SK-N-SH (cell line): ENCODE measurements around the gene ISL2. TPM values are rescaled to one million over a fixed set of nuclear protein-coding genes. Genes with fewer than 3 reads are reported as not detected.

ENCODE experiments used
- CTCF ChIA-PET: fragments of 300-600, 350-600 bp; formaldehyde crosslinking; extraction: SDS; loops from one replicate; lab custom pipeline; 2021; lab: Yijun Ruan, JAX
- POLR2A ChIA-PET: fragments of 350-600 bp; sonication (Branson Sonifier 250); formaldehyde crosslinking; extraction: SDS; loops from one replicate; lab custom pipeline; 2020; ENCODE audit warnings: antibody characterized with exemption, inconsistent platforms; lab: Yijun Ruan, JAX
- DNase-seq: peaks from one replicate; pipeline ENCODE4 v3.0.0; 2012
- H2AFZ ChIP-seq: fragments of 200-600 bp; sonication (generic); 2 replicates; pipeline ENCODE4 v1.8.1; 2016; ENCODE audit warnings: antibody characterized with exemption, mild to moderate bottlenecking, low read depth
- H3F3A ChIP-seq: fragments of 200-600 bp; sonication (generic); replicated peaks from 2 replicates; pipeline ENCODE3; 2016; ENCODE audit warnings: antibody characterized with exemption, mild to moderate bottlenecking; ENCODE audit not compliant: insufficient read depth
- H3K27ac ChIP-seq, 2 experiments: fragments of 200-500 bp in 1 of 2; fragments of 200-600 bp in 1 of 2; sonication (Bioruptor generic) in 1 of 2; sonication (generic), shearing (Covaris generic) in 1 of 2; 2 replicates each; pipeline versions ENCODE4 v1.5.1 to v1.6.1; 2014 to 2016; ENCODE audit warnings: low read depth in 2 of 2, inconsistent platforms in 1 of 2, low read length in 1 of 2, mild to moderate bottlenecking in 1 of 2, mixed read lengths in 1 of 2
- H3K27me3 ChIP-seq: fragments of 200-600 bp; sonication (generic), shearing (Covaris generic); 2 replicates; pipeline ENCODE4 v1.6.1; 2016; ENCODE audit warnings: mixed run types; ENCODE audit not compliant: insufficient read depth
- H3K36me3 ChIP-seq, 2 experiments: fragments of 200-500 bp in 1 of 2; fragments of 200-600 bp in 1 of 2; sonication (Bioruptor generic) in 1 of 2; sonication (generic) in 1 of 2; replicated peaks in 1 of 2; 2 replicates each; pipeline versions ENCODE3 to v1.5.1; 2014 to 2016; ENCODE audit warnings: low read length in 1 of 2, mild to moderate bottlenecking in 1 of 2; ENCODE audit not compliant: insufficient read depth in 2 of 2, control insufficient read depth in 1 of 2
- H3K4me1 ChIP-seq, 2 experiments: fragments of 200-500 bp in 1 of 2; fragments of 200-600 bp in 1 of 2; sonication (Bioruptor generic) in 1 of 2; sonication (generic), shearing (Covaris generic) in 1 of 2; 2 replicates each; pipeline versions ENCODE4 v1.5.1 to v1.6.1; 2014 to 2016; ENCODE audit warnings: low read depth in 1 of 2, low read length in 1 of 2, mixed run types in 1 of 2; ENCODE audit not compliant: insufficient read depth in 2 of 2, control insufficient read depth in 1 of 2
- H3K4me2 ChIP-seq: fragments of 200-600 bp; sonication (generic), shearing (Covaris generic); 2 replicates; pipeline ENCODE4 v1.6.1; 2017; ENCODE audit warnings: mixed run types
- H3K4me3 ChIP-seq, 2 experiments: fragments of 200-500 bp in 1 of 2; fragments of 200-600 bp in 1 of 2; sonication (Bioruptor generic) in 1 of 2; sonication (generic), shearing (Covaris generic) in 1 of 2; 2 replicates each; pipeline versions ENCODE4 v1.5.1 to v1.8.1; 2014 to 2016; ENCODE audit warnings: low read depth in 2 of 2, inconsistent platforms in 1 of 2, low read length in 1 of 2, mild to moderate bottlenecking in 1 of 2, mixed read lengths in 1 of 2, moderate library complexity in 1 of 2
- H3K79me2 ChIP-seq: fragments of 200-600 bp; sonication (generic); 2 replicates; pipeline ENCODE4 v1.8.1; 2017; ENCODE audit warnings: mild to moderate bottlenecking; ENCODE audit not compliant: insufficient read depth
- H3K9ac ChIP-seq: fragments of 200-600 bp; sonication (generic); 2 replicates; pipeline ENCODE4 v1.6.1; 2017; ENCODE audit warnings: mixed run types
- H3K9me2 ChIP-seq: fragments of 200-600 bp; sonication (generic); 2 replicates; pipeline ENCODE4 v1.6.1; 2017; ENCODE audit warnings: mixed run types
- H3K9me3 ChIP-seq: fragments of 200-600 bp; sonication (generic); 2 replicates; pipeline ENCODE4 v1.6.1; 2017; ENCODE audit warnings: mixed run types, mild to moderate bottlenecking, moderate library complexity
- H4K20me1 ChIP-seq: fragments of 200-600 bp; sonication (generic); 2 replicates; pipeline ENCODE4 v1.6.1; 2017; ENCODE audit warnings: mild to moderate bottlenecking, mixed run types; ENCODE audit not compliant: insufficient read depth
- CHD2 ChIP-seq: fragments of 150-350 bp; IDR thresholded peaks from 2 replicates; pipeline ENCODE4 v1.6.1; 2018; ENCODE audit warnings: low read length; ENCODE audit not compliant: partially characterized antibody
- ELF1 ChIP-seq: IDR thresholded peaks from 2 replicates; pipeline ENCODE4 v1.4.0; 2012
- EP300 ChIP-seq, 2 experiments: IDR thresholded peaks; 2 replicates each; pipeline versions ENCODE4 v1.4.0 to v1.6.1; 2012; ENCODE audit warnings: borderline replicate concordance in 1 of 2, low read depth in 1 of 2, low read length in 1 of 2
- FOSL2 ChIP-seq: IDR thresholded peaks from 2 replicates; pipeline ENCODE4 v1.4.0; 2012; ENCODE audit warnings: low read depth, mild to moderate bottlenecking, moderate library complexity, borderline replicate concordance
- FOXJ3 ChIP-seq: sonication (generic); formaldehyde crosslinking; IDR thresholded peaks from 2 replicates; pipeline ENCODE4 v1.5.1; 2020; ENCODE audit warnings: mild to moderate bottlenecking, missing genetic modification reagents
- GABPA ChIP-seq: IDR thresholded peaks from 2 replicates; pipeline ENCODE4 v1.4.0; 2012; ENCODE audit warnings: low read depth, mild to moderate bottlenecking
- GATA2 ChIP-seq: sonication (generic); formaldehyde crosslinking; IDR thresholded peaks from 2 replicates; pipeline ENCODE4 v1.5.0; 2020; ENCODE audit warnings: mild to moderate bottlenecking, missing genetic modification reagents
- JUND ChIP-seq: IDR thresholded peaks from 2 replicates; pipeline ENCODE4 v1.4.0; 2012
- MXI1 ChIP-seq: IDR thresholded peaks from 2 replicates; pipeline ENCODE4 v1.6.1; 2012; ENCODE audit warnings: mild to moderate bottlenecking, low read depth, low read length, improper control_type of control experiment
- POLR2AphosphoS5 ChIP-seq: IDR thresholded peaks from 2 replicates; pipeline ENCODE4 v1.6.1; 2012; ENCODE audit warnings: low read depth, low read length
- RCOR1 ChIP-seq: fragments of 150-350 bp; IDR thresholded peaks from 2 replicates; pipeline ENCODE4 v1.6.1; 2017; ENCODE audit warnings: antibody characterized with exemption, low read length
- RFX5 ChIP-seq: IDR thresholded peaks from 2 replicates; pipeline ENCODE4 v1.6.1; 2012; ENCODE audit warnings: mild to moderate bottlenecking, improper control_type of control experiment, low read length
- SMC3 ChIP-seq: IDR thresholded peaks from 2 replicates; pipeline ENCODE4 v1.6.1; 2012; ENCODE audit warnings: low read depth, low read length, improper control_type of control experiment
- TAF1 ChIP-seq: IDR thresholded peaks from 2 replicates; pipeline ENCODE4 v1.6.1; 2012; ENCODE audit warnings: low read depth, mild to moderate bottlenecking, low read length, moderate library complexity, borderline replicate concordance
- TCF12 ChIP-seq: IDR thresholded peaks from 2 replicates; pipeline ENCODE4 v1.4.0; 2012
- TEAD4 ChIP-seq: IDR thresholded peaks from 2 replicates; pipeline ENCODE4 v1.4.0; 2012; ENCODE audit warnings: mild to moderate bottlenecking, borderline replicate concordance; ENCODE audit not compliant: insufficient read depth
- YY1 ChIP-seq: IDR thresholded peaks from 2 replicates; pipeline ENCODE4 v1.4.0; 2012; ENCODE audit warnings: low read depth, mild to moderate bottlenecking
- WGBS: methylation state at CpG from one replicate; pipeline ENCODE4 v1.1.6; 2017; ENCODE audit warnings: low lambda C conversion rate; 5-methylcytosine and 5-hydroxymethylcytosine counted together
- polyA plus RNA-seq, 3 experiments: library from polyadenylated mRNA; depleted of rRNA; stranded (reverse); fragments of >200 nt; gene quantifications; 2 replicates each; pipeline ENCODE4 v1.2.3, GENCODE V29; 2012
- TF ChIP-seq, protein P1 (sequence below): fragments of 150-350 bp; IDR thresholded peaks from 2 replicates; pipeline ENCODE4 v1.6.1; 2017; ENCODE audit warnings: antibody characterized with exemption, low read length, low read depth, borderline replicate concordance
- TF ChIP-seq, protein P2 (sequence below): IDR thresholded peaks from 2 replicates; pipeline ENCODE4 v1.4.0; 2012; ENCODE audit warnings: low read depth, borderline replicate concordance
- TF ChIP-seq, protein P3 (sequence below): IDR thresholded peaks from 2 replicates; pipeline ENCODE4 v1.4.0; 2012; ENCODE audit warnings: low read depth

The ISL2 gene
- polyA plus RNA-seq, 1 of the 3 experiments (the other 2 are of a cell fraction): 6.0 TPM

DNA sequence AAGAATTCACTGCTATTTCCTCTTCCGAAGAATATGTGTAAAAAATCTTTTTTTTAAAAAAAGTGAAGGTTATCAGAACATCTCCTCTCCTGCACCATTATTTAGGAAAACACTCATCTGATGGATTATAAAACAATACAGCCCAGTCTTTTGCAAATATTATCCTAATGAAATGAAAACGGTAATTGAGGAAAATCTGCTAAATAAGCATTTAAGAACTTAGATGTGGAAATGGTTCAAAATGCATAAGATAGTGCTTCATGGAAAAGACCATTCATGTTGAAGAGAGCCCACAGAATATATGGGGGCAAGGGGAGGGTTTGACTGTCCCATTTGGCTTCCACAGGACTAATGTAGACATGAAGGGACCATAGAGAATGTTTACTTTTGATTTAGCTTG lies 47.8 kb downstream of the ISL2 start:
- Histone ChIP-seq H3K27me3 (no peaks in the 10 kb centered on the region), H3K79me2 (no peaks in the 10 kb centered on the region), H3K9me2 (no peaks in the 10 kb centered on the region), H3K4me3 (no peak overlapping the region), H3F3A (no peaks in the 10 kb centered on the region), H3K9me3 (no peaks in the 10 kb centered on the region), H3K4me1 (peaks cover 7 to 13% of the 10 kb centered on the region in 2 experiments; a peak in 2 of 4 replicates), H3K9ac (no peak overlapping the region), H4K20me1 (no peaks in the 10 kb centered on the region), H3K27ac (no peak overlapping the region), H3K4me2 (no peak overlapping the region), H2AFZ (no peak overlapping the region), H3K36me3 (no peaks in the 10 kb centered on the region)
- no peak for TF ChIP-seq GATA2 (CRISPR knock-in tag)
- TF ChIP-seq TCF12: no peak
- TF ChIP-seq FOSL2: no peak
- TF ChIP-seq TAF1: no peak
- CTCF ChIA-PET: interaction anchor here (1.2 kb wide), 1 partner anchor 15 kb away, joined by 3 read pairs; no protein-coding TSS in a partner anchor
- no peak for DNase-seq
- POLR2A ChIA-PET: no interaction called here
- WGBS: 97% methylated on average over 2 of the region's 2 CpGs

DNA sequence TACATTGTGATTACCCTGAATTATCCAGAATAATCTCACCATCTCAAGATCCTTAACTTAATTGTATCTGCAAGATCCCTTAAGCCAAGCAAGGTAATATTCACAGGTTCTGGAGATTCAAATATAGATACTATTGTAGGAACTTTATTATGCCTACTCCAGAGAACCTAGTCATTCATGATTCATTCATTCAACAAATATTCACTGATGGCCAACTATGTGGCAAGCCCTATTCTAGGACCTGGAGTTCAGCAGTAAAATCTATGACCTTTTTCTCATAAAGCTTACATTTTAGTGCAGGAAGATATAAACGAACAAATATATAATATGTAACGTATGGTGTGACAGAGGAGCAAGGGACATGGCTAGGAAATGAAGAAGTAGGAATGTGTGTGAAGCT lies 49.6 kb downstream of the ISL2 start:
- TF ChIP-seq RCOR1 (no peak), TEAD4 (no peak), GABPA (no peak), JUND (no peak), CHD2 (no peak), GATA2 (CRISPR knock-in tag) (no peak), MXI1 (no peak), FOXJ3 (CRISPR knock-in tag) (no peak)
- TF ChIP-seq, protein P1, sequence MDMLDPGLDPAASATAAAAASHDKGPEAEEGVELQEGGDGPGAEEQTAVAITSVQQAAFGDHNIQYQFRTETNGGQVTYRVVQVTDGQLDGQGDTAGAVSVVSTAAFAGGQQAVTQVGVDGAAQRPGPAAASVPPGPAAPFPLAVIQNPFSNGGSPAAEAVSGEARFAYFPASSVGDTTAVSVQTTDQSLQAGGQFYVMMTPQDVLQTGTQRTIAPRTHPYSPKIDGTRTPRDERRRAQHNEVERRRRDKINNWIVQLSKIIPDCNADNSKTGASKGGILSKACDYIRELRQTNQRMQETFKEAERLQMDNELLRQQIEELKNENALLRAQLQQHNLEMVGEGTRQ: no peak

DNA sequence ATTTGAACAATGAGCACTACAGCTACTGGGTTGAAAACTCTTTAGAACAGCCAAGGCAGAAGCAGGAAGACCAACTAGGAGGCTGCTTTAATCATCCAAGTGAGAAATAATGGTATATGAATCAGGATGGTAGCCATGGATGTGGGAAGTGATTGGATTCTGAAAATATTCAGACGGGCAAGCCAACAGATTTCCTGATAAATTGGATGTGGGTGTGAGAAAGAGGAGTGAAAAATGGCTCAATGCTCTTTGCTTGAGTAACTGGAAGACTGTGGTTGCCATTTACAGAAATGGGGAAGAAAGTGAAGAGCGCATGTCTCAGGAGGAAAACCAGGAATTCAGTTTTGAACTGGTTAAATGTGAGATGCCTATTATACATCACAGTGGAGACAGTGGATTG lies 50.4 kb downstream of the ISL2 start:
- Histone ChIP-seq H3K9ac (no peak overlapping the region), H3F3A (no peaks in the 10 kb centered on the region), H3K9me2 (no peaks in the 10 kb centered on the region), H3K4me3 (no peak overlapping the region), H3K4me1 (no peaks in the 10 kb centered on the region), H3K27me3 (no peaks in the 10 kb centered on the region), H4K20me1 (no peaks in the 10 kb centered on the region), H3K4me2 (no peak overlapping the region), H2AFZ (no peak overlapping the region), H3K27ac (no peak overlapping the region), H3K36me3 (no peaks in the 10 kb centered on the region), H3K79me2 (no peaks in the 10 kb centered on the region), H3K9me3 (no peaks in the 10 kb centered on the region)
- no peak for DNase-seq
- ChIA-PET POLR2A (no interaction called here), CTCF (interaction anchor here (1.3 kb wide), 1 partner anchor 12 kb away, joined by 3 read pairs; no protein-coding TSS in a partner anchor)
- 95% methylated on average over 2 of the region's 2 CpGs for WGBS
- TF ChIP-seq SMC3: no peak
- no peak for TF ChIP-seq CHD2
- TF ChIP-seq YY1: no peak
- TF ChIP-seq, protein P2, sequence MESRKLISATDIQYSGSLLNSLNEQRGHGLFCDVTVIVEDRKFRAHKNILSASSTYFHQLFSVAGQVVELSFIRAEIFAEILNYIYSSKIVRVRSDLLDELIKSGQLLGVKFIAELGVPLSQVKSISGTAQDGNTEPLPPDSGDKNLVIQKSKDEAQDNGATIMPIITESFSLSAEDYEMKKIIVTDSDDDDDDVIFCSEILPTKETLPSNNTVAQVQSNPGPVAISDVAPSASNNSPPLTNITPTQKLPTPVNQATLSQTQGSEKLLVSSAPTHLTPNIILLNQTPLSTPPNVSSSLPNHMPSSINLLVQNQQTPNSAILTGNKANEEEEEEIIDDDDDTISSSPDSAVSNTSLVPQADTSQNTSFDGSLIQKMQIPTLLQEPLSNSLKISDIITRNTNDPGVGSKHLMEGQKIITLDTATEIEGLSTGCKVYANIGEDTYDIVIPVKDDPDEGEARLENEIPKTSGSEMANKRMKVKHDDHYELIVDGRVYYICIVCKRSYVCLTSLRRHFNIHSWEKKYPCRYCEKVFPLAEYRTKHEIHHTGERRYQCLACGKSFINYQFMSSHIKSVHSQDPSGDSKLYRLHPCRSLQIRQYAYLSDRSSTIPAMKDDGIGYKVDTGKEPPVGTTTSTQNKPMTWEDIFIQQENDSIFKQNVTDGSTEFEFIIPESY: no peak
- no peak for TF ChIP-seq ELF1
- TF ChIP-seq JUND: no peak
- TF ChIP-seq EP300 (IDR thresholded peaks at IDR 0.05; ENCODE audit: borderline replicate concordance in 1 of 2, low read depth in 1 of 2, low read length in 1 of 2): no peak
- no peak for TF ChIP-seq RCOR1
- TF ChIP-seq, protein P3, sequence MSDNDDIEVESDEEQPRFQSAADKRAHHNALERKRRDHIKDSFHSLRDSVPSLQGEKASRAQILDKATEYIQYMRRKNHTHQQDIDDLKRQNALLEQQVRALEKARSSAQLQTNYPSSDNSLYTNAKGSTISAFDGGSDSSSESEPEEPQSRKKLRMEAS: no peak
- TF ChIP-seq RFX5: no peak
- TF ChIP-seq POLR2AphosphoS5: no peak

More for the DNA sequence above, 49.6 kb downstream of the ISL2 start:
- H2AFZ ChIP-seq: no peak overlapping the region
- H3K4me3 ChIP-seq: no peak overlapping the region
- CTCF ChIA-PET: interaction anchor here (1.3 kb wide), 1 partner anchor 13 kb away, joined by 3 read pairs; no protein-coding TSS in a partner anchor
- H3K36me3 ChIP-seq: no peaks in the 10 kb centered on the region
- no peaks in the 10 kb centered on the region for H3F3A ChIP-seq
- no peak for DNase-seq
- H3K27me3 ChIP-seq: no peaks in the 10 kb centered on the region
- H4K20me1 ChIP-seq: no peaks in the 10 kb centered on the region
- H3K9me3 ChIP-seq: no peaks in the 10 kb centered on the region
- H3K4me1 ChIP-seq: no peaks in the 10 kb centered on the region; a peak in 1 of 4 replicates
- H3K27ac ChIP-seq: no peak overlapping the region
- H3K9me2 ChIP-seq: no peaks in the 10 kb centered on the region
- POLR2A ChIA-PET: no interaction called here
- WGBS: 77% methylated on average over 2 of the region's 2 CpGs
- no peak overlapping the region for H3K4me2 ChIP-seq
- no peak overlapping the region for H3K9ac ChIP-seq
- no peaks in the 10 kb centered on the region for H3K79me2 ChIP-seq
